A673 (cell line): Measurements from ENCODE around the gene FCN3.

ENCODE experiments used
- CTCF ChIP-seq: fragments of 300-800, 200-600 bp; sonication (generic); conservative IDR thresholded peaks from 2 replicates; pipeline ENCODE4 v1.5.1; 2017; ENCODE audit warnings: low read depth, mild to moderate bottlenecking, antibody characterized with exemption, low read length, moderate library complexity, mixed read lengths
- EZH2 ChIP-seq: fragments of 200-600 bp; sonication (generic); IDR thresholded peaks from 2 replicates; pipeline ENCODE4 v1.6.1; 2017; ENCODE audit warnings: borderline replicate concordance, low read depth, mild to moderate bottlenecking, mixed read lengths, antibody characterized with exemption, low read length; ENCODE audit not compliant: poor library complexity, severe bottlenecking

- no peak for TF ChIP-seq EZH2
- no peak for TF ChIP-seq CTCF
Measured at GRCh38 chr1:27359822-27360158, 14.8 kb downstream of the FCN3 start.
